NCI-H128 (cell line): ENCODE data around the gene MVB12B.

ENCODE experiments used
- DNase-seq: peaks from one replicate; lab custom pipeline; 2025; ENCODE audit not compliant: unreplicated experiment; lab: John Stamatoyannopoulos, UW

The MVB12B gene

GRCh38 chr9:126486276-126486675, 159.6 kb downstream of the MVB12B start:
- no peak for DNase-seq

GRCh38 chr9:126487856-126488255, 161.2 kb downstream of the MVB12B start:
- no peak for DNase-seq

DNA sequence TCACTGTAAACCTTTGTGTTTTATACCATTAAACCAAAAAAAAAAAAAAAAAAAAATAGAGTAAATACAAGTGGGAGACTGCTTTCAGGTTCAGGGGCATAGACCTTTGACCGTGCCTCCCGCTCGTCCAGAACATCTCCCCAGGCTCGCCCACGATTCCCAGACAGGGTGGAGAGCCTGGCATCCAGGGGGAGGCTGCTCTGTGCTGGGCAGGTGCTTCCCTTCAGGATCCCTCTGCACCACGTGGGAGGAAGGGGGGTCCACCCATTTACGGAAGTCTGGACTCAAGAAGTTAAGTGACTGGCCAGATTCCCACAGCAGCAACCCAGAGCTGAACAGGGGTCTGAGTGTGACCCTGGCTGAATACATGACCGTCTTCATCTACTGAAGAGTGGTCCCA, 161.7 kb downstream of the MVB12B start:
- no peak for DNase-seq

DNA sequence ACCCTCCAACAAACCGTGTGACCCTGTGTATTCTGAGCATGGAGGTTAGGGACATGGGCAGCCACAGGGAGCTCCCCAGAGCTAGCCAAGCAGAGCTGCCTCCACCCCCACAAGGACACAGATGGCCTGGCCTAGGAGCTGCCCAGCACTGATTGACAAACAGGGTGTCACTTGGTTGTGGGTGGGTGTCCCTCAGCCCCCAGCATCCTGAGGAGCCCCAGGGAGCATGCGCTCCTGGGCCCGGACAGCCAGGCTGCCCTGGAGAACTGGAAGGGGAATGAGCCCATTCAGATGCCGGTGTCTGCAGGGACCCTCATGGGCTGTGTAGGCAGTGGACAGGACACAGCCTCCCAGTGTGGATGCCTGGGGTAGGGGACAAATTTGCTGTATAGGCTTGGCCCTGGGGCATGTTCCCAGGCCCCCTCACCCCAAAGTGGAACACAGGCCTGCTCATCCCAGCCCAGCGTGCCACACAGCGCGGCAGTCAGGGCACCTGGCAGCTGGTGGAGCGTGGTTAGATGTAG, 162.3 kb downstream of the MVB12B start:
- no peak for DNase-seq

GRCh38 chr9:126489581-126490213, 163.1 kb downstream of the MVB12B start:
- DNase-seq: no peak

- no peak for DNase-seq
Observed at GRCh38 chr9:126490214-126490631, 163.6 kb downstream of the MVB12B start.

GRCh38 chr9:126490871-126491567, 164.4 kb downstream of the MVB12B start:
- peak; percentile 13 for DNase-seq

DNA sequence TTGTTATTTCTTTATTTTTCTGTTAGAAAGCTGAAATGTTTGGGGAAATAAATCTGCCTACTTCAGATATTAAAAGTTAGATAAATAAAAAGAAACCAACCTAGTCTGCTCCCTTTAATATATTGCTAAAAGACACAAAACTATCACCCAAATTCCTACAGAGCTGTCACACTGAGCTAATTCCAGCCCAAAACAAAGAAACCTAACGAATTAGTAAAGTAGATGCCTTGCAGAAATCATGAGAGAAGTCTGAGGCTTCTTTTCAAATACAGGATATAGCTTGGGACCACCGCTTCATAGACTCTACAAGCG, 164.9 kb downstream of the MVB12B start:
- no peak for DNase-seq

DNA sequence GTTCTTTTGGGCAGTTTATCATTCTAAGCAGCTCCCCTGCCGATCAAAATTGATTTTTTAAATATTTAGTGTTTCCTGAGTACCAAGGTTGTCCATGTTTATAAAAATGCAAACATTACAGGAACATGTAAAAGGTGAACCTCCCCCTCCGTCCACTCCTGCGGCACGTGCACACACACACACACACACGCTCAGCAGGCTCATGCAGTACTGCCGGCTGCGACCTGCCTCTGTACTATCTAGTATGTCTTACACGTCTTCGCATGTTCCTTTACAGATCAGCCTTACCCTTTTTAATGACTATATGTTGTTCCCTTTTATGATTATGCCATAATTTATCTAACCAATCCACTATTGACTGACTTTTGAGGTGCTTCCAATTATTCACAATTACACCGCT, 165.3 kb downstream of the MVB12B start:
- DNase-seq: no peak

GRCh38 chr9:126494264-126494663, 167.6 kb downstream of the MVB12B start:
- DNase-seq: no peak

GRCh38 chr9:126494746-126495145, 168.1 kb downstream of the MVB12B start:
- no peak for DNase-seq

DNA sequence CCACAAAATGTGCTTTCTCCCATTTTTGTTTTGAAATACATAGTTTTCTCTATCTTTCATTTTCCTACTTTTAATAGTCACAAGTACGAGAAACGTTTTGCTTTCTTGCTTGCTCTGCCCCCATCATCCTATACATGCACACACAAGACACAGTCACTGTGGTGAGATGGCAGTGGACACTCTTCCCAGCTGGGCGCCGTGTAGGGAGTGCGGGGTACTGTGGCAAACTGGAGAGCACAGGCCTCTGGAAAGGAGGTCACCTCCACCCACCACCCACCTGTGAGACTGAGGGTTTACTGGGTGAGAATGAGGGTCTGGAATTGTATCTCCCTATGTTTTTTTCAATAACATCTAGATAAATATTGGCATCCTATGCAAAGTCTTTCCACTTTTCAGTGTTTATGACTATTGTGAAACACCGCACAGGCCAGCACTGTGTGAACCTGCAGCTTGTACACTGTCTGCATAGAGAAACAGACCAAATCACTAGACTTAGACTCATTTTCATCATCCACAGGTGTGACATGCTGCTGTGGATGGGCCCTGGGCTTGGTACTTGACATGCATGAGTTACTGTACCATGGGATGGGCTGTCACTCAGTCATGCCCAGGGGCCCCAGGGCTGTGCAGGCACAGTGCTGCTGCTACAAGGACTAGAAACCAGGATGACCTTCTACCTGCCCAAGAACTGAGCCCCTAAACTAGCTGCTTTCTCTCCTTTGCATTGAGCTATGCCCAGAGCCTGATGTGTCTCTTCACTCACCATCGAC, 169.0 kb downstream of the MVB12B start:
- no peak for DNase-seq

GRCh38 chr9:126496181-126496576, 169.6 kb downstream of the MVB12B start:
- DNase-seq: no peak

- DNase-seq: no peak
Observed at GRCh38 chr9:126496781-126497659, 170.4 kb downstream of the MVB12B start.

DNA sequence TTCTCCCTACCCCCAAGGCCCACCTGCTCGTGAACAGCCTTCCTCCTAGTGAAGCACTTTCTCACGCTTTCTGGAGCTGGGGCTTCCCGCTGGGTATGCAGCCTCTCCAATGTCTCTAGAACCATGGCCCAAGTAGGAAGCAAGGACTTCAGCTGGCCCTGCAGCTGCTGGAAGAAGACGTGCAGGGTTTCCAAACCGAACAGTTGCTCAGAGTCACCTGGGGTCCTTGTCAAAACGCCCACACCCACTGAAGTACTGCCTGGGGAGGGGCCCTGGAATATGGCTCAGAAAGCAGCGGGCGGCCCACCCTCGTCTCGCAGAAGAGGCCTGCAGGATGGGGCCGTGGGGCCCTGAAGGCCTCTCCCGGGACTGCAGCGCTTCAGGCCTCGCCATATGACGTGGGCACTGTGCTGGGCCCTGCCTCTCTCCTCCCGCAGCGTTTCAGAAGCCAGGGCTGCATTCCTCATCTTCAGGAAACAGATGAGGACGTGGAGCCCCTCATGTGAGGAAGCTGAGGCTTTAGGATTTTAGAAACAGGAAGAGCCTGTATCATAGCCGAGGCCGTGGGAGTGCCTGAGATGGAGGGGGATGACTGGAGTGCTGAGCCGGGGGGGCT, 171.1 kb downstream of the MVB12B start:
- no peak for DNase-seq

DNA sequence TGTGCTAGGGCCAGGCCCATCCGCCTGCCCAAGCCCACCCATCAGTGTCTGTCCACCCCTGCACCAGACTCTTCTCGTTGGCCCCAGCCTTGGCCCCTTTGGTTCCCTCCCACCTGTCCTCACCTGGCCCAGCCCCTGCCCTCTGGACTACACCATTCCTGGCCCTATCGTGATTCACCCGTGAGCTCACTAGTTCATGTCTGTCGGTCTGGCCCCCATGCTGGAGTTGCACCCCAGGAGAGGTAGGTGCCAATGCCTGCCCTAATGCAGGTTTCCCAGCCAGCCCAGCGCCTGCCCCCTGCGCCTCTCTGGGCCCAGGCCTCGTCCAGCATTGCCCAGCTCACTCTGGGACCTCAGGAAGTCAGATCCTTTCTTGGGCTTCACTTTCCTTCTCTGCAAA, 171.7 kb downstream of the MVB12B start:
- no peak for DNase-seq

GRCh38 chr9:126499005-126499910, 172.6 kb downstream of the MVB12B start:
- peak; percentile 36 for DNase-seq

DNA sequence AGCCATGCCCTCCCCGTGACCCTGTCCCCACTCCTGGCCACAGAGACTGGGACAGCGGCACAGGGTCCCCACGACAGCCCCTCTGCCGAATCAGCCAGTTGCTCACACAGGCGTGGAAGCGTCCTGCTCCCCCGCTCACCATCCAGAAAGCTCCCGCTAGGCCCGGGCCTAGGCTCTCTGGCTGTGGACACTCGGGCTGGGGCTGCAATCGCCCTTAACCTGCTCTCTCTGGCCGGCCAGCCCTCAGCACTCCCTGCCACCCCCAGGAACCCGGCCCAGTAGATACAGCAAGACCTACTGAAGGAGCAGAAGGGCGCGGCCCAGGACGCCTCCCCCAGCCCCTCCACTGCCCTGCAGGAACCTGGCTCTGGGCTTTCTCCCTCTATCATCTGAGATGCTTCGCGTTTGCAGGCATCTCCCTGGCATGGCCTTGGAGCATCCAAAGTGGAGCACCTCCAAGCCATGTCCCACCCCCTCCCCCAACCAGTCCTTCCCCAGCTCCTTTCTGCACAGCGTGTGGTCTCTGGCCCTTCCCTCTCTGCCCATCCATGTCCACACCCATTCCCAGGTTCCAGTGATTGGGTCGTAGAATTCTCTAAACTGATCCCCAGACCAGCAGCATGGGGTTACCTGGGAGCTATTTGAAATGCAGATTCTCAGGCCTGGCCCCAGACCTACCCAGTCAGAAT, 173.4 kb downstream of the MVB12B start:
- no peak for DNase-seq
